ENCODE measurements around the gene WRAP73. TPM values are rescaled to one million over a fixed set of nuclear protein-coding genes. Genes with fewer than 3 reads are reported as not detected.

WRAP73 gene
- total and polyA plus RNA-seq, 2 experiments from 2014 or later: 16.9 to 20.2 TPM

DNA sequence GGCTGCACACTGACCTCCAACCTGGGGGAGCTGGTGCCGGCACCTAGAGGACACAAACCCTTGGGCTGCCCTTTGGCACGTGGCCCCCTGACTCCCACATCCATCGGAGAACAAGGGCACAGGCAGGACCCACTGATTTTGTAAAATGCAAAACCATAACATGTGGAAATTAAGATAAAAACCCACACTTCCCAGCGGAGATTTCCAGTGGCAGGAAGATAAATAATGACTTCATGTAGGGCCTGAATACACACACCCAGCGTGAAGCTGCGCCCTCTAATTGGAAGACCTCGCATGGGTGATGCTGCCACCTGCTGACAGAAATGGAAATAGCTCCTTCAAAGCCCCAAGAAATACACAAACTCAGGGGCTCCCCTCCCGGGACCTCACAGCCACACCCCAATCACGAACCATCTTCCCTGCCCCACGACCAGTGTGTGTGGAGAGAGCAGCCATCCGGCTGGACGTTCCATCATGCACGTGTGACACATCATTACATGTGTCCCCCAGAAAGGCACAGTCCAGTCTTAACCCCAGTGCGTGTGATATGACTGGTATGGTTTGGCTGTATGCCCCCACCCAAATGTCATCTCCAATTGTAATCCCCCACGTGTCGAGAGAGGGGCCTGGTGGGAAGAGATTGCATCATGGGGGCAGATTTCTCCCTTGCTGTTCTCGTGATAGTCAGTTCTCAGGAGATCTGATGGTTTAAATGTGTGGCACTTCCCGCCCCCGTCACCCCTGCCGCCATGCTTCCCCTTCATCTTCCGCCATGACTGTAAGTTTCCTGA lies 30.8 kb downstream of the WRAP73 start:
- Histone ChIP-seq H3K27me3 (replicated peaks; ENCODE audit: insufficient read depth) (no peaks in the 10 kb centered on the region), H3K9me3 (ENCODE audit: low read depth) (no peaks in the 10 kb centered on the region), H3K9me2 (ENCODE audit: insufficient read depth) (no peaks in the 10 kb centered on the region), H3K27ac (no peak overlapping the region), H3K9ac (no peak overlapping the region), H3K79me2 (ENCODE audit: insufficient read depth) (peaks cover 14% of the 10 kb centered on the region), H3K4me3 (no peak overlapping the region), H2AFZ (no peak overlapping the region), H4K20me1 (ENCODE audit: insufficient read depth) (no peaks in the 10 kb centered on the region), H3K36me3 (ENCODE audit: low read depth) (no peaks in the 10 kb centered on the region), H3K4me2 (ENCODE audit: unreplicated experiment) (no peak overlapping the region), H3K4me1 (ENCODE audit: insufficient read depth) (peaks cover 7% of the 10 kb centered on the region; the same call in 1 of the 2 replicates), H3F3A (ENCODE audit: insufficient read depth) (no peaks in the 10 kb centered on the region)
- 17 to 19% methylated on average over 21 of the region's 21 CpGs for WGBS, 2 experiments (ENCODE audit: low coverage in 1 of 2, low lambda C conversion rate in 2 of 2, missing lambda C conversion rate in 2 of 2)
- TF ChIP-seq EZH2phosphoT487 (IDR thresholded peaks at IDR 0.05; ENCODE audit: insufficient read depth, low read depth) (no peak), EZH2 (IDR thresholded peaks at IDR 0.05; ENCODE audit: insufficient read depth, poor library complexity, severe bottlenecking) (no peak)
- DNase-seq: peak; percentile 87
- in situ Hi-C loops (cut with MboI): no loop called here

DNA sequence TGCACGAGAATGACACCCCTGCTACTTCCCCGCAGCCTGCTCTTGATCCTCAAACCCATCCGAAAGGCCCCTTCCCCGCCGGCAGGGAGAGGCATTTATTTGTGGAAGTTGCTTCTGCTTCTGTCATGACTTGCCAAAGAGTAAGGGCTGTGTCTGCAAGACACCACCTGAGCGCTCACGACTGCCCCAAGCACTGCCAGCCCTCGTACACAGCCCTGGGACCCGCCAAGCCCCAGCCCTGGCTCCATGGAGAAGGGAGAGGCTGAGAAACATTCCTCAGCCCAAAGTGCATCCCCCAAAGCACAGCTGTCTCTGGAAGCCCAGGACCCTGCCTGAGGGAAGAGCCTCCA lies 31.4 kb downstream of the WRAP73 start:
- TF ChIP-seq EZH2 (IDR thresholded peaks at IDR 0.05; ENCODE audit: insufficient read depth, poor library complexity, severe bottlenecking) (no peak), EZH2phosphoT487 (IDR thresholded peaks at IDR 0.05; ENCODE audit: insufficient read depth, low read depth) (no peak)
- no peaks in the 10 kb centered on the region for H3K36me3 ChIP-seq (ENCODE audit: low read depth)
- H3K9me3 ChIP-seq (ENCODE audit: low read depth): no peaks in the 10 kb centered on the region
- H3K4me2 ChIP-seq (ENCODE audit: unreplicated experiment): no peak overlapping the region
- WGBS, 2 experiments (ENCODE audit: low coverage in 1 of 2, low lambda C conversion rate in 2 of 2, missing lambda C conversion rate in 2 of 2): 77 to 92% methylated on average over 9 of the region's 9 CpGs
- H2AFZ ChIP-seq: no peak overlapping the region
- peaks cover 8% of the 10 kb centered on the region for H3K79me2 ChIP-seq (ENCODE audit: insufficient read depth)
- no peaks in the 10 kb centered on the region for H3K27me3 ChIP-seq (replicated peaks; ENCODE audit: insufficient read depth)
- H3K9me2 ChIP-seq (ENCODE audit: insufficient read depth): no peaks in the 10 kb centered on the region
- no peak for DNase-seq
- no peak overlapping the region for H3K27ac ChIP-seq
- no peaks in the 10 kb centered on the region for H3F3A ChIP-seq (ENCODE audit: insufficient read depth)
- H3K9ac ChIP-seq: no peak overlapping the region
- in situ Hi-C loops (cut with MboI): no loop called here
- H4K20me1 ChIP-seq (ENCODE audit: insufficient read depth): no peaks in the 10 kb centered on the region
- H3K4me3 ChIP-seq: no peak overlapping the region
- H3K4me1 ChIP-seq (ENCODE audit: insufficient read depth): peaks cover 5% of the 10 kb centered on the region; the same call in 1 of the 2 replicates

DNA sequence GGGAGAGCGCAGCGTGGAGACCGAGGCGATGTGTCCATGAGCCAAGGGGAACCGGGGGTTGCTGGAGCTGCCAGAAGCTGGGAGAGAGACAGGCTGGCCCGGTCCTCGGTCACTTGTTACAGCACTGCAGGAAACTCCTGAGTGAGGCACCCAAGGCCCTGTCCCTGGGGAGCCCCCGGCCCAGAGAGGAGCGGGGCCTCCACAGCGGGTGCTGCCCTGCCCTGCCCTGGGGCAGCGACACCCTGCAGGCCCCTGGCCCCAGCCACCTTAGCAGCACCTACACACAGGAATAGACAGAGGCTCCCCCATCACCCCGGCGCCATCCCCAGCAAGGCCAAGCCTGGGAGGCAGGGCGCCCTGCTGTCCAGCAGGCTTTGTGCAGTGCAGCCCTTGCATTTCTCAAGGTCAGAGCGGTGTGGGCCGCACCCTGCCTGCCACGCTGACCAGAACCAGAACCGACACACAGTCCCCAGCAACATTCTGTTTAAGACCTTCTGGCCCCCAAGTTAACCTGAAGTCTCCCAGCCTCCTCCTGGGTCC lies 32.0 kb downstream of the WRAP73 start:
- Histone ChIP-seq H3K79me2 (ENCODE audit: insufficient read depth) (peaks cover 2% of the 10 kb centered on the region), H3K9me3 (ENCODE audit: low read depth) (no peaks in the 10 kb centered on the region), H2AFZ (no peak overlapping the region), H3K9me2 (ENCODE audit: insufficient read depth) (no peaks in the 10 kb centered on the region), H3K27me3 (replicated peaks; ENCODE audit: insufficient read depth) (no peaks in the 10 kb centered on the region), H3K4me3 (no peak overlapping the region), H3K9ac (no peak overlapping the region), H3K4me2 (ENCODE audit: unreplicated experiment) (no peak overlapping the region), H3K36me3 (ENCODE audit: low read depth) (no peaks in the 10 kb centered on the region), H3F3A (ENCODE audit: insufficient read depth) (no peaks in the 10 kb centered on the region), H4K20me1 (ENCODE audit: insufficient read depth) (no peaks in the 10 kb centered on the region), H3K4me1 (ENCODE audit: insufficient read depth) (no peaks in the 10 kb centered on the region), H3K27ac (no peak overlapping the region)
- DNase-seq: no peak
- 67 to 71% methylated on average over 13 to 18 of the region's 18 CpGs for WGBS, 2 experiments (ENCODE audit: low coverage in 1 of 2, low lambda C conversion rate in 2 of 2, missing lambda C conversion rate in 2 of 2)
- no peak for TF ChIP-seq EZH2phosphoT487 (IDR thresholded peaks at IDR 0.05; ENCODE audit: insufficient read depth, low read depth)
- TF ChIP-seq EZH2 (IDR thresholded peaks at IDR 0.05; ENCODE audit: insufficient read depth, poor library complexity, severe bottlenecking): no peak
- in situ Hi-C loops (cut with MboI): no loop called here

DNA sequence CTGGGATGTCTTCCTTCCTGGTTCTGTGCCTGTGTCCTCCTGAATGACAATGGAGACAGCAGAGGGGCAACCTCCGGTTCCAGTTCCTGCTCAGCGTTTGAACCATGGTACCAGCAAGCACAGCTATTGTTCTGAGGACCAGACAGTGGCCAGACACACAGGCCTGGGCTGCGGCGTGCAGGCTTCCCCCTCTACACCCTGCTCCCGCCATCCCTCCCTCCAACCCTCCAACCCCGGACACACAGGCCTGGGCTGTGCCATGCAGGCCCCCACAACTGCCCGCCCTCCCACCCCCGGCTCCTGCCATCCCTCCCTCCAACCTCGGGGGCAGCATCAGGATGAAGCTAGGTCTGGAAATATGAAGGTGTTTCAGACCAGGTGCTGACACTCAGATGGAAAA lies 33.0 kb downstream of the WRAP73 start:
- DNase-seq: no peak
- in situ Hi-C loops (cut with MboI): no loop called here
- H4K20me1 ChIP-seq (ENCODE audit: insufficient read depth): no peaks in the 10 kb centered on the region

More for the DNA sequence above, 33.0 kb downstream of the WRAP73 start:
- no peaks in the 10 kb centered on the region for H3K9me3 ChIP-seq (ENCODE audit: low read depth)
- H2AFZ ChIP-seq: no peak overlapping the region
- no peaks in the 10 kb centered on the region; the same call in 1 of the 2 replicates for H3K27me3 ChIP-seq (replicated peaks; ENCODE audit: insufficient read depth)
- 58 to 72% methylated on average over 6 to 9 of the region's 9 CpGs for WGBS, 2 experiments (ENCODE audit: low coverage in 1 of 2, low lambda C conversion rate in 2 of 2, missing lambda C conversion rate in 2 of 2)
- H3K27ac ChIP-seq: no peak overlapping the region
- H3K4me1 ChIP-seq (ENCODE audit: insufficient read depth): no peaks in the 10 kb centered on the region
- H3K9me2 ChIP-seq (ENCODE audit: insufficient read depth): no peaks in the 10 kb centered on the region
- no peak overlapping the region for H3K4me3 ChIP-seq
- H3K9ac ChIP-seq: no peak overlapping the region
- no peaks in the 10 kb centered on the region for H3K79me2 ChIP-seq (ENCODE audit: insufficient read depth)
- TF ChIP-seq EZH2phosphoT487 (IDR thresholded peaks at IDR 0.05; ENCODE audit: insufficient read depth, low read depth): no peak
- H3K36me3 ChIP-seq (ENCODE audit: low read depth): no peaks in the 10 kb centered on the region
- no peaks in the 10 kb centered on the region for H3F3A ChIP-seq (ENCODE audit: insufficient read depth)
- no peak overlapping the region for H3K4me2 ChIP-seq (ENCODE audit: unreplicated experiment)

Data from GM23248 (cell line).